ENCODE data around the gene OR1S1. TPM values are rescaled to one million over a fixed set of nuclear protein-coding genes. Genes with fewer than 3 reads are reported as not detected.
"Not testable (repeated sequence)": the region's sequence is repeated elsewhere in the genome, so short reads cannot be mapped to it uniquely, and the experiment has no call there.

The OR1S1 gene
- not detected for polyA plus RNA-seq (2012; ENCODE audit: insufficient read depth, insufficient read length, low read depth)

GRCh38 chr11:58212420-58212819, at the start of gene OR1S1:
OR1S1 (plus strand) TSS chr11:58212720.
- H3K9me3 ChIP-seq; H3K36me3 ChIP-seq; DNase-seq; H3K27me3 ChIP-seq; H3K4me3 ChIP-seq (ENCODE audit: low read depth, low read length); H3K4me1 ChIP-seq: not testable (repeated sequence)

GRCh38 chr11:58164389-58164788, 48.1 kb upstream of the OR1S1 start:
- no peak for DNase-seq

GRCh38 chr11:58164990-58165389, 47.5 kb upstream of the OR1S1 start:
- TF ChIP-seq CTCF (IDR thresholded peaks at IDR 0.05; ENCODE audit: low read depth, low read length) = no peak
- H3K27me3 ChIP-seq = no peaks in the 10 kb centered on the region
- no peak overlapping the region for H3K4me3 ChIP-seq (ENCODE audit: low read depth, low read length)
- no peak for DNase-seq
- H3K4me1 ChIP-seq = no peaks in the 10 kb centered on the region
- no peaks in the 10 kb centered on the region for H3K9me3 ChIP-seq
- no peaks in the 10 kb centered on the region for H3K36me3 ChIP-seq

More at GRCh38 chr11:58164389-58164788, 48.1 kb upstream of the OR1S1 start:
- no peak overlapping the region for H3K4me3 ChIP-seq (ENCODE audit: low read depth, low read length)
- no peaks in the 10 kb centered on the region for H3K36me3 ChIP-seq
- H3K9me3 ChIP-seq = no peaks in the 10 kb centered on the region
- TF ChIP-seq CTCF (IDR thresholded peaks at IDR 0.05; ENCODE audit: low read depth, low read length) = no peak
- no peaks in the 10 kb centered on the region for H3K27me3 ChIP-seq
- H3K4me1 ChIP-seq = no peaks in the 10 kb centered on the region

- Histone ChIP-seq H3K9me3 (no peaks in the 10 kb centered on the region), H3K4me1 (no peaks in the 10 kb centered on the region), H3K36me3 (no peaks in the 10 kb centered on the region), H3K4me3 (ENCODE audit: low read depth, low read length) (no peak overlapping the region), H3K27me3 (no peaks in the 10 kb centered on the region)
- no peak for TF ChIP-seq CTCF (IDR thresholded peaks at IDR 0.05; ENCODE audit: low read depth, low read length)
- no peak for DNase-seq
Observed at GRCh38 chr11:58165504-58166106, 46.9 kb upstream of the OR1S1 start.

GRCh38 chr11:58177409-58178054, 35.0 kb upstream of the OR1S1 start:
- H3K36me3 ChIP-seq = no peaks in the 10 kb centered on the region
- H3K4me1 ChIP-seq = no peaks in the 10 kb centered on the region
- H3K4me3 ChIP-seq (ENCODE audit: low read depth, low read length) = no peak overlapping the region
- TF ChIP-seq CTCF (IDR thresholded peaks at IDR 0.05; ENCODE audit: low read depth, low read length) = no peak
- H3K9me3 ChIP-seq = no peaks in the 10 kb centered on the region
- DNase-seq = no peak
- H3K27me3 ChIP-seq = no peaks in the 10 kb centered on the region

- Histone ChIP-seq H3K27me3 (no peaks in the 10 kb centered on the region), H3K4me1 (no peaks in the 10 kb centered on the region), H3K36me3 (no peaks in the 10 kb centered on the region), H3K9me3 (no peaks in the 10 kb centered on the region), H3K4me3 (ENCODE audit: low read depth, low read length) (no peak overlapping the region)
- TF ChIP-seq CTCF (IDR thresholded peaks at IDR 0.05; ENCODE audit: low read depth, low read length) = no peak
- DNase-seq = no peak
Observed at GRCh38 chr11:58178444-58178843, 34.1 kb upstream of the OR1S1 start.
